PFSK-1 (cell line): Measurements from ENCODE around the gene ERC1.

Experiments
- POLR2AphosphoS5 ChIP-seq: IDR thresholded peaks from 2 replicates; pipeline ENCODE4 v1.6.1; 2012; ENCODE audit warnings: low read depth, mild to moderate bottlenecking, control low read depth, low read length, moderate library complexity
- REST ChIP-seq, 2 experiments: IDR thresholded peaks; 2 replicates each; pipeline versions ENCODE4 v1.6.1 to v1.8.0; 2011 to 2012; ENCODE audit warnings: low read depth in 2 of 2, low read length in 2 of 2, control low read depth in 1 of 2, inconsistent platforms in 1 of 2, mild to moderate bottlenecking in 1 of 2, moderate library complexity in 1 of 2; ENCODE audit not compliant: insufficient read depth in 1 of 2
- SIN3A ChIP-seq: IDR thresholded peaks from 2 replicates; pipeline ENCODE4 v1.6.1; 2012; ENCODE audit warnings: mild to moderate bottlenecking, low read length, moderate library complexity, borderline replicate concordance; ENCODE audit not compliant: insufficient read depth
- TAF1 ChIP-seq: IDR thresholded peaks from 2 replicates; pipeline ENCODE4 v1.6.1; 2012; ENCODE audit warnings: low read length, control low read depth, borderline replicate concordance; ENCODE audit not compliant: insufficient read depth

GRCh38 chr12:1353451-1353850 is 362.4 kb downstream of the ERC1 start:
- TF ChIP-seq TAF1 (no peak), POLR2AphosphoS5 (no peak), REST (IDR thresholded peaks at IDR 0.05; ENCODE audit: insufficient read depth in 1 of 2, low read depth in 2 of 2, low read length in 2 of 2) (no peak), SIN3A (no peak)
